T1000 (cell line): Measurements from ENCODE around the gene BACH2.

Experiments
- DNase-seq: peaks from one replicate; lab custom pipeline; 2025; ENCODE audit warnings: mixed read lengths; lab: John Stamatoyannopoulos, UW

BACH2 gene

GRCh38 chr6:90237350-90237990 is 59.2 kb downstream of the BACH2 start:
- no peak for DNase-seq

DNA sequence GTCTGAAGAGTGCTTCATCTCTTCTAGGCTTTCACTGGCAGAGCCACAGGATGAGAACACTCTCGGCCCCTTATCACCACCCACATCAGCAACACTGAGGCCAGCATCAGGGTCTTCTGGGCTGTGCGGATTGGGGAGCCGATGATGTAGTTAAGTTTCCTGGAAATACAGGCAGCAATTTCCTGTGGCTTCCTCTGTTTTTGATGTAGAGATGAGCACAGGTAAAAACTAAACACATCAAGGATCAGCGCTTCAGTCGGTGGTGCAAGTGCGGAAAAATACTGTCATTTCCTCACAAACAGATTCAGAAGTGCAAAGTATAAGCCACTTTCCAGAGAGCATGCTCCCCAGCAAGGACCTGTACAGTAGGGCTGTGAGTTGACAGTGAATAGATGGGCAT is 62.6 kb downstream of the BACH2 start:
- no peak for DNase-seq

DNA sequence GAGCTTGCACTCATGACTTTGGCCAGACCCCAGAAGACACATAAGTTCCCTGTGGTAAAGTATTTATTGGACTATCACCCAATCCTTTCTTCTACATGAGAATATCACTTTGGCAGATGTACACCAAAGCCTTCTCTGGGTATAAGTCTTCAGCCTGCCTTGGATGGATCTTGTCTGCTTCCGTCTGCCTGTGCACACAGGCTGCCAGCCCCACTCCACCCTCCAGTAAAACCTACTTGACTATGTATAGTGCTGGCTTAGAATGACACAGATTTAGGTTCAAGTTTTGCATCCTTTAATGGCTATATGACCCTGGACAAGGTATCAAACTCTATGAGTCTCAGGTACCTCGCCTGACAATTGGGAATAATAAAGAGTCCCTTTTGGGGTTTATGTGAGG is 63.4 kb downstream of the BACH2 start:
- DNase-seq, result no peak

DNA sequence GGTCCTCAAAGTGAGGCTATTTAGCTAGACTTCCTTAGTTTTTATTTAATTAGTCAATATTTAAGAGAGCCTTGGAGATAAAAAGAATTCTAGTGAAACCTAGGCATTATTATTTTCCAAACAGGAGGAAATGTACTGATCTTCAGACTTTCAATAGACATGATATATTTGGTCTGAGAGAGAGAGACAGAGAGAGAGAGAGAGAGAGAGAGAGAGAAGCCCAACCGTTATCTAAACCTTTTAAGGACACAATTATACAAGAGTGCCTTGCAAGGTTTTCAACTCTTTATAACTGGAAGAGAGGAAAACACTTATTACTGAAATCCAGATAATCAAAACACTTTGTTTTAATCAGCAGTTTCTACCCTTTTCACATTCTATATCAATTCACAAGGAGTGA is 64.8 kb downstream of the BACH2 start:
- no peak for DNase-seq

- DNase-seq, result no peak
Observed at GRCh38 chr6:90231308-90231707, 65.3 kb downstream of the BACH2 start.

- DNase-seq, result no peak
Observed at GRCh38 chr6:90230548-90231215, 66.0 kb downstream of the BACH2 start.

DNA sequence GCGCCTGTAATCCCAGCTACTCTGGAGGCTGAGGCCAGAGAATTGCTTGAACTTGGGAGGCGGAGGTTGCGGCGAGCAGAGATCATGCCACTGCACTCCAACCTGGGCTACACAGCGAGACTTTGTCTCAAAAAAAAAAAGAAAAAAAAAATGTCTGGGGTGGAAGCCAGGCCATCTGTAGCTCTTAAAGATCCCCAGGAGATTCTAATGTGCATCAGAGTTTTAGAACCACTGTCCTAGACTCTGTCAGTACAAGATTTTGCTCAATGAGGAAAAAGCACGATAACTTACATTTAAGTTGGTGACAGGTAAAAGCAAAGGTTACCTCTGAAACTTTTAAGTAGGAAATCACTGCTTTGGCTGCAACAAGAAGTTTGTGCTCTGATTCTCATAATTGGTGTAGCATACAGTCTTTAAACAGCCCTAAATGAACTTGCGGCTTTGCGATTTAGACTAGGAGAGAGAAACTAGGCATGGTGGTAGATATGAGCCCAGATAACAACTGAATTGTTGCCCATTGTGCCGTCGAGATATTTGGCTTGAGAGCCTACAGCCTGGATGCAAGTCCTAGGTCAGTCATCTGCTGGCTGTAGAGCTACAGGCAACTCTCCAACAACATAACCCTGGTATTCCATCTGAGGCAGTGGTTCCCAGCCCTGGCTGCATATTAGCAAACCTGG is 67.2 kb downstream of the BACH2 start:
- no peak for DNase-seq

GRCh38 chr6:90227673-90228072 is 69.0 kb downstream of the BACH2 start:
- DNase-seq, result no peak

GRCh38 chr6:90227213-90227612 is 69.4 kb downstream of the BACH2 start:
- DNase-seq, result no peak

DNA sequence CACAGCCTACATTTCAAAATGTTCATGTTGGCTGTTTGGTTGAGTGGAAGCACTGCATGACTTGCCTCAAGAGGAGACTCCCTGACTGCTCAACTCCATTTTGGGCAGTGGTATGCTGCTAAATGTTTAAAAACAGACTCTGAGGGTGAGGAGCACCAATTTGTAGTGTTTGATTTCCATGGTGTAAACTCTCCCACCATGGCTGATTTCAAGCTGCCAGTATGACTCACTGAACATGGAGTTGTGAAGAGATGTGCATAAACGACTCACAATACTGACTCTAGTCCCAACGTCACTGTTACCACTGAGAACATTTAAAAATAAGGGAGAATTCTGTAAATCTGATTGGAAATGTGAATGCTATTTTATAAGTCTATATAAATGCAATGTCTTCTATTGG is 70.4 kb downstream of the BACH2 start:
- DNase-seq, result no peak

- DNase-seq, result no peak
Observed at GRCh38 chr6:90224196-90224595, 72.4 kb downstream of the BACH2 start.

- DNase-seq, result no peak
Observed at GRCh38 chr6:90222724-90223198, 73.9 kb downstream of the BACH2 start.

DNA sequence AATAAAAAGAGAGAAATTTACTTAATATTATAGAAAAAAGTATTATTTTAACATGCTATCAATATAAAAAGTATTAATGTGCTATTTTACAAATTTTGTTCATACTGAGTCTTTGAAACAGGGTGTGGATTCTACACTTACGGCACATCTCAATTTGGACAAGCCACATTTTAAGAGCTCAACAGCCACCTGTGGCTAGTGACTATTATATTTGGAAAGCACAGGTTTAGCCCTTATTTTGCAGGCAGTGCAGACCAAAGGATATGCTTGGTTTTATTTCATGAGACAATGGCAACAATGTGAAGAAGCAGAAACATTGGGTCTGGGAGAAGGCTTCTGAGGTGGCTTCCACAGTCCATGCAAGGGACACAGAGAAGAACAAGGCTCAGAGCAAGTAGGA is 74.6 kb downstream of the BACH2 start:
- no peak for DNase-seq

DNA sequence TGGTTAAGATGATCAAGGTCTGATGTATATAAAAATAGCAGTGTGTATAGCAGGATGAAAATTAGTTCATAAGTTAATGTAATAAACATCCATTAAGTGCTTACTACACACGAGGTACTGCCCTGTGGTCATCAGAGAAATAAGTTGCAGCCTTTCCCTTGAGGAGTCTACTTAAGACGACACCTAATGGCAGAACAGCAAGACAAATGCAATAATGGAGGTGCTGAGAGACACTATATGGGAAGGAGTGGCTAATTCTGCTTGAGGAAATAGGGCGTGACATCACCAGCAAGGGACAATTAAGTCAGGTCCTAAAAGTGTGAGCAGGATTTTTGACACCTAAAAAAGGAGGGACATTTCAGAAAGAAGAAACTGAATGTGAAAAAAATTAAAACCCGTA is 75.2 kb downstream of the BACH2 start:
- DNase-seq, result no peak

DNA sequence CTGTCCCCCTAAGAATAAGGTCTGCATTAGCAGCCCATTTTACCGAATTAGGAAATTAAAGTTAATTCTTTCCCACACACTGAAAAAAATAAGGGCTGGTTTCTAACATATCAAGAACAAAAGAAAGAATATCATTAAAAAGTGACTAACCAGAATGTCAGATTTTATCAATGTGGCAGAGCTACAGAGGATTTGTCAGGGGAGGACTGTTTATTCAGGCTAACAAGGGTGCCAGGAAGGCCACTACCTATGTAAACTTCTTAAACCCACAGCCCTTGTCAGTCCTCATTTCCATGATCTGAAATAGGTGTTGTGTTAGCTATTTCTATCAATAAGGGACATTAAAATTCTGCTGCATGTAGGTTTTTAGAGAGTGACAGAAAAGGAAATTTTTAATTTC is 76.4 kb downstream of the BACH2 start:
- DNase-seq, result no peak

DNA sequence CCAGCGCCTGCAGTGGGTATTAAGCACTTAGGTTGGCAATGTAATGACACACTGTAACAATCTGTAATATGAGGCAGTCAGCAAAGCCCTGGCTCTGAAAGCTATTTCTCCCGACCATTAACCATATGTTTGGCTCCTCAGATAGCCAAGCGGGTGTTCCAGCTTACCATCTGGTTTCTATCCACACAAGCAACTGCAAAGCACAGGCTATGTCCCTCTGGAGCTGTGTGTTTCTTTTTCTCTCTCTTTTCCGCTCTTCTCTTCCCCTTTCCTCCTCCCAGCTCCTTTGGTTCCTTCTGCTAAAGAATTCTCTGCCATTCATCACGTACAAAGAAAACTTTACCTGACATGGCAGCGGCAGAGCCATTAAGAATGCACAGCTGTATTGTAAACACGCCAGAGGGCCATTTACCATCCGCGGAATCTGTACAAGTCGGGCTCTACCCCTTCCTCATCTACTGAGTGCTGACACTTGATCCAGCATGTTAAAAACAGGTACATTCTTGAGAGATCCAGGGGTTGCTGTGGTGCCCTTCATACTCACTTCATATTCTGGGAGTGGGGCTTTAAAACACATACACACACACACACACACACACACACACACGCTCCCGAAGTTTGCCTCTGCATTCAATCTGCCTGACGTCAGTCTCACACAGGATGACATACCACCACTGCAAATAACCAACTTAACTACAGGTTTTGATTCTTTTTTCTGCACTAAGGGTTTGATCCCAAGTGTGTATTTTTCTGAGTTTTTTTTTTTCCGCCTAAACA is 77.2 kb downstream of the BACH2 start:
- DNase-seq, result no peak

DNA sequence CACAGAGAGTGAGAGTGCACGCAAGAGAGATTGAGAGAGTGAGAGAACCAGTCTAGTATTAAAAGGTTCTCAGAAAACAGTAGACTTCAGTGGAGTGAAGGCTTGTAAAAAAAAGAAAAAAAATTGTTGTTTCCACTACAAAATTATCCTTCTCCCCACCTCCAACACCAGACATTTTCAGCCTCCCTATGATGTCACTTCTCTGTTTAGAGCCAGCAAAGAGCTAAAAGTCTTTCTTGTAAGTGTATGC is 77.8 kb downstream of the BACH2 start:
- DNase-seq, result no peak

DNA sequence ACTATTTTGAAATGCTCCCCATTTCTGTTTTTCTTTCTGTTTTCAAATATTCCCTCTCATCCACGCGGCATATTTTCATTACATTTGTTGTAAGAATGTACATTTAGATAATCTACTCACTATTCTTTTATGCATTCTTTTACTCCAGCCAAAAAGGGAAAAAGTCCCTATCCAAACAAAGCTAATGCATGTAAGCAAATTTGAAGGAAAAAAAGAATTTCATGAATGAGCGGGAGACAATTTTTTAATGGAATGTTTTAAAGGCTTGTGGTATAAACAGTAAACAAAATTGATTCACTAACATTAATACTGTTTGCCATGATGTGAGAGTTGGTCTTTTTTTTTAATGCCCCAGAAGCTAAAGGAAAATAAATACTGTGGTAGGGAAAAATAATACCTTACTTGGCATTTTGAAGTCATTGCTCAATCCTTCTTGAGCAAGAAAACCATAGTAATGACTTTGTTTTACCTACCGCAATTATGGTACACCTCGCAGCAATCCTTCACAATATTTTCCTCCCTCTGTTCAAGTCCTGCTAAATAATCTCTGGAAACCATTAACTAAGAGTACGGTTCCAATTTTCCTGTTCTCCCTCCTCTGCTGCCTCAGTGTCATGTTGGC is 79.0 kb downstream of the BACH2 start:
- DNase-seq, result no peak

DNA sequence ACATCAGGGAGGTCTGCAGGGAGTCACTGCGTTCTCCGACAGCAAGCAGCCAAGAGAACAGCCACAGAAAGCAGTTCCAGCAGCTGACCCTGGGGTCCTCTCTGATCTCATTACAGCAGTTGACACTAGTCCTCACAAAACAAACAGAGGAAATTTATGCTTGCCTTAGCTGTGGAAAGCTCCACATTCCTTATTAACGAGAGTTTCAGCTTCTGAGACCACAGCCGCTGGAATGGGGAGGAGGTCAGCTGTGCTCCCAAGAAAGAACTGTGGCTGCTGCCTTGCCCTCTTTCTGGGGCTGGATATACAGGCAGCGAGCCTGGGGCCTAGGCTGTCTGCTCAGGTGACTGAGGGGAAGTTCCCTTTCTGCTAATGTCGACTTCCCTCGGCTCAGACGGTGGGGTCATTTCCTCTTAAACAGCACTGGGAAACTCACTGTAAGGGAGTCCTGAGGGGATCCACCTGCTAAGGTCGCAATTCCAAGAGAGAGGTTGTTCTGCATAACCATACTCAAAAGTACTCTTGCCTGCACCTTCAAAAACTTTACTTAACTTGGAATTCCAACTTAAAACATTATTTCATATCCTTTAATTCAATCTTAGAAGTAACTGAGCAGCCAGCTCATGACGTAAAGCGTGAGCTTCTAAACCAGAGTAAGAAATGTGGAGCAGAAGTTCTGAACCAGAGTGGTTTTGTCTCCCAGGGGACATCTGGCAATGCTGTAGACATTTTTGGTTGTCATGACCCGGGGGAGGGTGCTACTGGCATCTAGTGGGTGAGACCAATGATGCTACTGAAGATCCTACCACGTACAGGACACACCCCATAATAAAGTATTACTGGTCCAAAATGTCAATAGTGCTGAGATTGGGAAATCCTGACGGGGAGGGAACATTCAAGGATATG is 80.3 kb downstream of the BACH2 start:
- DNase-seq, result no peak

DNA sequence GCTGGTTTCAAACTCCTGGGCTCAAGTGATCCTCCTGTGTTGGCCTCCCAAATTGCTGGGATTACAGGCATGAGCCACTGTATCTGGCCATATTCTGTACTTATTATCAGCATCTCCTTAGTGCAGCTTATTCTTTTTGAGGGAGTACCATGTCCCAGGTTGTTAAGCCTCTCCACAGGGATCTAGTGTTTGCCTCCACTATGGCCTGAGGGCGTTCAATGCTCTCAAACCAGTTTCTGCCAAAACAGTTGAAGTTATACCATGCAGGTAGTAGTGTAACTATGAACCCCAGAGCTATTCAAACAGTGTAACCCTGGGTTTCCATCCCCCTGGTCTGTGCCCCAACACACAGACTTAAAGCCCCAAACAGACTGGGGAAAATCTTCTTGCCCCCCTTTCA is 81.7 kb downstream of the BACH2 start:
- DNase-seq, result no peak

GRCh38 chr6:90214461-90214860 is 82.2 kb downstream of the BACH2 start:
- DNase-seq, result no peak
